ENCODE results near the gene WFDC1.

The WFDC1 gene

DNA sequence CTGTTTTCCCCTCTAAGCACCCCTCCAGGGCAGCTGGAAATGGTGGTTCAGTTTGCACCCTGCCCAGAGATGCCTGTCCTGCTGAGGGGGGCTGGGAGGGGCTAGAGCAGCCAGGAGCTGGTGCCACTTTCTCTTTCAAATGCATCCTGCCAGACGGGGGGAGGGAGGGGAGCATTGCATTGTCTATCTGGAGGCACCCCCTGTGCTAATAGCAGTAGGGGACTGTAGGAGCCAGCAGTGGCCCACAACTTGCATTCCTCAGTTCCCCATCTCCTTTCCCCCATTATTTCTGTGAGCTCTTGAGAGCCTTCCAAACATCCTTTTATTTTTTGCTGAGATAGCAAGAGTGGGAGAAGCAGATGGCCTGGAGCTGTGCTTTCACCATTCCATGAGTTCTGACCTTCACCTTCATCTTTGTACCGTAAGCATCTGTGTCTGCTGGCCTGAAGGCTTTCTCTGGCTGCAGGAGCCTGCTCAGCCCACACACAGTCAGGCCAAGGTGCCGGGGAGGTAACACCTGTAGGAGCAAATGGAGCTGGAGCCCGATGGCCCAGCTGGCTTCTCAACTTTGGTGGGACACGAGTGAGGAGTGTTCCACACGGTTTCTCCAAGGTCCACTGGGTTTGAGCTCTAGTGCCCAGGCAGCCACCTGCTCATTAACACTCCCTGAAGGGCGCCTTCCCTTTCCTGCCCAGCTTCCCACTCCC is 5.2 kb downstream of the WFDC1 start:
- DNase-seq (ENCODE audit: insufficient read length, low spot score) (no peak), FAIRE-seq (no peak)
- TF ChIP-seq POLR2A (IDR thresholded peaks at IDR 0.05; ENCODE audit: low read depth, low read length) = no peak

DNA sequence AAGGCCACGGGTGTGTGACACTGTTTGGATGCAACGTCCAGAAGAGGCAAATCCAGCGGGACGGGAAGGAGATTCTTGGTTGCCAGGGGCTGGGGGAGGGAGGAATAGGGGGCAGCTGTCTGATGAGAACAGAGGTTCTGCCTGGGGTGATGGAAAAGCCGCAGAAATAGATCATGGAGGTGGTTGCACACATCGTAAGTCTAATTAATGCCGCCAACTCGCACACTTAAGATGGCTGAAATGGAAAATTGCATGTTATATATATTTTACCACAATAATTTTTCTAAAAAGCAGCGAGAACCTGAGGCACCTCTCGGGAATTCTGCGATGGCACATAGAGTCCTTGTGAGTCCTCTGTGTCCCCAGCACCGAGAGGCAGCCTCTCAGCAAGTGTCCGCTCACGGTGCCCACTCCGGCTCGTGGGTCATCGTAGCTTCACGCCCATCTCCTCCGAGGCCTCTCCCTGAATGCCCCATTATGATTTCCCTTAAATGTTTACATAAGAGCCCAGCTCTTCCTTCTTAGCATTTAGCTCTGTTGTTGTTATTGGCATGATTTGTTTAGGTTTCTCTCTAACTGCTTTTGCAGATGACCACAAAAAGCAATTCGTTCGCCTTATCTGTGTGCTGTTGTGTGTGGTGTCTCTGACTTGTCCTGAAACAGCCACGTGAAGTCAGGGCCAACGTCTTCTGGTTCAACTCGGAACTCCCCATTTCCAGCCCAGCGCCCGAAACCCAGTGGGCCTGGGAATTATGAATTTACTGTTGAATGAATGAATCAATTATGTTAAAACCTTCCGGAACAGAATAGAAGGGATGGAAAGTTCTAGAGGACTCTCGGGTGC is 7.7 kb downstream of the WFDC1 start:
- no peak for FAIRE-seq

DNA sequence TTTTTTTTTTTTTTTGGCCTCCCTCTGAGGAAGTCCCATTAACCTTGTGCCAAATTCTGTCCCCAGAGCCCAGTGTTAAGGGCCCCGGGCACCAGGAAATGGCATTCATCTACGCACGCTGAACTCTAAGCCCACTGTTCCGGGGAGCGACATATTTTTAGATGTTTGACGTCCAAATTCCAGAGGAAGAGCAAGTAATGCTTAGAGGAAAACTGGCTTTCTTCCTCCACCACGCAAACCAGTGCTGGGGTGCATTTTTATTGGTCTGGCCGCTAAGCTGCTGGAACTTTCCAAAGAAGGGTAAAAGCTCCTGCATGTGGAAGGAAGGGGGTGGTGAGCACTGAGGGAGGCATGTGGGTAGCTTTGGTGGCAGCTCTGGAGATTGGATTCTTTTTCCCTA is 8.3 kb downstream of the WFDC1 start:
- FAIRE-seq (no peak), DNase-seq (ENCODE audit: insufficient read length, low spot score) (no peak)
- no peak for TF ChIP-seq POLR2A (IDR thresholded peaks at IDR 0.05; ENCODE audit: low read depth, low read length)

More for the DNA sequence above, 7.7 kb downstream of the WFDC1 start:
- TF ChIP-seq POLR2A (IDR thresholded peaks at IDR 0.05; ENCODE audit: low read depth, low read length) = no peak
- no peak for DNase-seq (ENCODE audit: insufficient read length, low spot score)

DNA sequence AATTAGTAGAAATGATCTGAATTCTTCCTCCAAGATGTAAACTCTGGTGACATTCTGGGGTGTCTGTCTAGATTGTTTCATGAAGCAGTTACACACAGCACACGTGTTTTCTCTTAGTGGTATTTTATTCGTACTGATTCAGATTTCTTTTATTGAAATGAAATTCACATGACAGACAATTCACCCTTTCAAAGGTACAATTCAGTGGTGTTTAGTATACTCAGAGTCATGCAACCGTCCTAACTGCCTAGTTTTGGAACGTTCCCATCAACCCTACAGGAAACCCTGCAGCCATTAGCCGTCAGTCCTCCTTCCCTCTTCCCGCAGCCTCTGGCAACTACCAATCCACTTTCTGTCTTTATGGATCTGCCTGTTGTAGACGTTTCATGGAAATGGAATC is 8.8 kb downstream of the WFDC1 start:
- FAIRE-seq (no peak), DNase-seq (ENCODE audit: insufficient read length, low spot score) (no peak)
- TF ChIP-seq POLR2A (IDR thresholded peaks at IDR 0.05; ENCODE audit: low read depth, low read length) = no peak

DNA sequence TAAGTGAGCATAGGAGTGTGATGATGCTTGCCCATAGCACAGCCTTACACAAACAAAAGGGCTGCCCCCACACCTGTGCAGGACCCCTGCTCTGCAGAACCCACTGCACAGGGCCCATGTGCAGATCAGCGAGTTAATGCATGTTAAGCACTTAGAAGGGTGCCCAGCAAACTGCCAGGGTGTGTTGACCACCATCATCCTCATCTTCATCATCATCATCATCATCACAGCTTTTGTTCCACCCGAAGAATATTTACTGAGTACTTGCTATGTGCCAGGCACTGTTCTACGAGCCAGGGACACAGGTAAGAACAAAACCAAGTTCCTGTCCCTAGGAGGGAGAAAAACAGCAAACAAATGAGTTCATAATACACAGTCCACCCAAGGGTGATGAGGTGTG is 11.9 kb downstream of the WFDC1 start:
- no peak for FAIRE-seq

DNA sequence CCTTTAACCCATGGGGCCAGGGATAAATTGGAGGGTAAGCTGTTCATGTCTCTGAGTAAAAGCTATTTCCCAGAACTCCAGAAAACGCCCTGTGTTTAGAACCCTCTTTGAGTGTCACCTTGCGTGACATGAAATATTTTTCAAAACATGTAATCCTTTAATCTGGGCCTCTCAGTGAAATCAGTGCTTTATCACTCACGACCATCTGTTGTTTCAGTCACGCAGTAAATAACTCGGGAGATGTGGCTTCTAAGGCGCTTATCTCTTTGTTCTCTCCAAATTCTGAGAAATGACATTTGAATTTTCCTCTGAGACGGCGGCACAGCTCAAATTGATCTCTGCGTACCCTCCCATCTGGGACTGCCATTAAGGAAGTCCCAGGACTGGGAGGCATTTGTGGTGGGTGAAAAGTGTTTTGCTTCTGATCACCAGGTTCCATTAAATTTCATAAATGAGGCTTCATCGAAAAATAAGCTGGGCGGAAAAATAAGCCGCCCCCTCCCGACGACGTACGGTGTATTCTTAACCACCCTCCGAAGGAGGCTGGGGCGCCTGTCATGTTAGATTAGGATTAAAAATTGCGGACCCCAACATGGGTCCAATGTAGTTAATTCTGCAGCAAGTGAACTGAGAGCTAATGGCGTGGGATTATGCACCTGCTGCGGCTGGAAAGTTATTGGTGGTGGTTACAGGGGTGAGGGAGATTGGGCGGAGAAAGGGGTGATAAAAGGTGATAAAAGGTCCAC is 12.7 kb downstream of the WFDC1 start:
- FAIRE-seq (no peak), DNase-seq (ENCODE audit: insufficient read length, low spot score) (no peak)
- TF ChIP-seq POLR2A (IDR thresholded peaks at IDR 0.05; ENCODE audit: low read depth, low read length) = no peak

More for the DNA sequence above, 11.9 kb downstream of the WFDC1 start:
- TF ChIP-seq POLR2A (IDR thresholded peaks at IDR 0.05; ENCODE audit: low read depth, low read length) = no peak
- no peak for DNase-seq (ENCODE audit: insufficient read length, low spot score)

DNA sequence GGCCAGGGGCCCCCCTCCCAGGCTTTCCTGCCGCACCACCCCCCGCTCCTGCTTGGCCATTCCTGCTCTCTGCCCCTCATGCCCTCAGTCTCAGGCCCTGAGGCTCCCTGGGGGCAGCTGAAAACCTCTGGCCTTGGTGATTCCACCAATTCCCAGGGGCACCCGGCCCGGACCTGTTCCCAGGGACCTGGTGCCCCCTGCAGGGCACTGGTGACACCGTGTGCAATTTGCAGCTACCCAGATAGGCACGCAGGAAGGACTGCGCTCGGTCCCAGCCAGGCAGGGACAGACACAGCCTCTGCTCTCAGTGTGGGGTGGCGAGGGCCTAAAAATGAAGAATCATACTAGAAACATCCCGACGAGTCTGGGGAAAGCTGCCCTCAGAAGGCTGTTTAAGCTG is 13.4 kb downstream of the WFDC1 start:
- peak; percentile 66 for DNase-seq (ENCODE audit: insufficient read length, low spot score)
- FAIRE-seq = no peak

DNA sequence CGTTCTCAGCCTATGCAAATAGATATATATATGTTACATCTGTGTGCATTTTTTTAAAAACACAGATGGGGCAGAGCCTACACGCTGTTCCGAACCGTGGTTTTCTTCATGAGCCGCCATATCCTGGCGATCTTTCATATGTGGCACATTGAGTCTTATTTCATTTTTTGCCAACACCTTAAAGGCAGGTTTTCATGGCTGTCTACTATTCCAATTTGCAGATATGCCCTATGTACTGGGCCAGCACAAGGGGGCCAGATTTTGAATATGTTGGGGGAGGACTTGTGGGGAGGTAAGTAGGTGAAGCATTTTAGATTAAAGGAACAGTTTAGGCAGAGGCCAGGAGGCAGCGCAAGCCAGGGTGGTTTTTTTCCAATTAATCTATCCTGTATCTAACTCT is 16.0 kb downstream of the WFDC1 start:
- FAIRE-seq (no peak), DNase-seq (ENCODE audit: insufficient read length, low spot score) (no peak)

More for the DNA sequence above, 13.4 kb downstream of the WFDC1 start:
- no peak for TF ChIP-seq POLR2A (IDR thresholded peaks at IDR 0.05; ENCODE audit: low read depth, low read length)

DNA sequence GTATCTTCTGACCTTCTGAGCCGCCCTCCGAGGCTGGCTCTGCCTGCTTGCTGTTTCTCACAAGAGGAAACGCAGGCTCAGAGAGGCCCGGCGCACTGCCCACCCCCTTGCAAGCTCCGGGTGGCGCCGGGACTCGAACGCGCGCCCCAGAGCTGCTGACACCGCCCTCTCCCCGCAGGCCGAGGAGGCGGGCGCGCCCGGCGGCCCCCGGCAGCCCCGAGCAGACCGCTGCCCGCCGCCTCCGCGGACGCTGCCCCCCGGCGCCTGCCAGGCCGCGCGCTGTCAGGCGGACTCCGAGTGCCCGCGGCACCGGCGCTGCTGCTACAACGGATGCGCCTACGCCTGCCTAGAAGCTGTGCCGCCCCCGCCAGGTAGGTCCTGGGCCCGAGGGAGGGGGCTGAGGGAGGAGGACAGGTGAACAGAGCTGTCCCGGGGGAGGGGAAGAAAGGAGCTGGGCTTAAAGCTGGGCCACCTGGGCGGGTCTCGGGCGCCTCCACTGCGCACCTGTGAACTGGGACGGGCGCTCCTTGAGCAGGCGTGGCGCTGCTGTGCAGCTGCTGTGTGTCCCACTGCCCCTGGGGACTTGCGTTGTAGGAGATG is 18.2 kb downstream of the WFDC1 start:
- no peak for TF ChIP-seq POLR2A (IDR thresholded peaks at IDR 0.05; ENCODE audit: low read depth, low read length)
- no peak for FAIRE-seq
- no peak for DNase-seq (ENCODE audit: insufficient read length, low spot score)

More for the DNA sequence above, 16.0 kb downstream of the WFDC1 start:
- TF ChIP-seq POLR2A (IDR thresholded peaks at IDR 0.05; ENCODE audit: low read depth, low read length) = no peak

DNA sequence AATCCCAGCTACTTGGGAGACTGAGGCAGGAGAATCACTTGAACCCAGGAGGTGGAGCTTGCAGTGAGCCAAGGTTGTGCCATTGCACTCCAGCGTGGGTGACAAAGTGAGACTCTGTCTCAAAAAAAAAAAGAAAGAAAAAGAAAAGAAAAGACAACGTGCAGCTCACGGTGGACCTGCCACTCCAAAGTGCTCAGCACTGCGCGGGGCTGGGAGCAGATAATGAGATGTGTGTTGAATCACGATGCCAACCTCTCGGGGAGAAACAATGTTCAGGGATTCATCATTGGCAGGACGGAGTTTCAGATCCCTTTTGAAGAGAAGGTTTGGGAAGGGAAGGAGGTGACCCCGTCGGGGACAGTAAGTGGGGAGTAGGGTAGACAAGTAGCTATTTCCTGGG is 19.2 kb downstream of the WFDC1 start:
- DNase-seq (ENCODE audit: insufficient read length, low spot score) (no peak), FAIRE-seq (no peak)
- TF ChIP-seq POLR2A (IDR thresholded peaks at IDR 0.05; ENCODE audit: low read depth, low read length) = no peak

DNA sequence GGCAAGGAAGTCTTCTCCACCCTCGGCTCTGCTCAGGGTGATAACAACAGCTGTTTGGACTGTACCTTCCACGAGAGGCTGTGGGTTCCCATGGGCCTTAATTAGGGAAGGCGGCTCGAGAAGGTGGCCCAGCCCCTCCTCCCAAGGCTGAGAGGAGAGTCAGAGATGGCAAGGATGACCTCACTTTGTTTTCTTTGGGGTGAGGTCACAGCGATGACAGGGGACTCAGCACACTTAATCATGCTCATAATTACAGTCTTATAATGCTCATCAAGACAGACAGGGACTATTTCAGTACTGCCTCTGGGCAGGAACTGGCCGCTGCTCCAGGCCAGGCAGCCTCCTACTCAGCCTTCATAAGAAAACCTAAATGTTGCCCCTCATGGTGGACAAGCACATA is 19.7 kb downstream of the WFDC1 start:
- no peak for TF ChIP-seq POLR2A (IDR thresholded peaks at IDR 0.05; ENCODE audit: low read depth, low read length)
- no peak for DNase-seq (ENCODE audit: insufficient read length, low spot score)
- FAIRE-seq = no peak

DNA sequence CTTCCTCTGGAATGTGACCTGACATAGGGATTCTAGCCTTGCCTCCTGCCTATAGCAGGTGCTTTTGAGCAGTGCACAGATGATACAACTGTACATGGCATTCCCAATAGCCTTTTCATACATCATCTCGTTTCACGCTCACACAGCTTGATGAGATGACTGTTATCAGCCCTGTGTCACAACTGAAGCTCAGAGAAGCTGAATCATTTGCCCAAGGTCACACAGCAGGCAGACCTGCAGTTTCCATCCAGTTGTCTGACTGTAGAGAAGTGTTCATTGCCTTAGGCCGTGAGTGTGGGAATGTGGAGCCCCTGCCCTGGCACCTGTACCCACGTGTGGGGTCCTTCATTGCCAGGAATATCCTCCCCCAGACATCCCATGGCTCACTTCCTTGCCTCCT is 20.1 kb downstream of the WFDC1 start:
- no peak for TF ChIP-seq POLR2A (IDR thresholded peaks at IDR 0.05; ENCODE audit: low read depth, low read length)
- FAIRE-seq (no peak), DNase-seq (ENCODE audit: insufficient read length, low spot score) (no peak)

DNA sequence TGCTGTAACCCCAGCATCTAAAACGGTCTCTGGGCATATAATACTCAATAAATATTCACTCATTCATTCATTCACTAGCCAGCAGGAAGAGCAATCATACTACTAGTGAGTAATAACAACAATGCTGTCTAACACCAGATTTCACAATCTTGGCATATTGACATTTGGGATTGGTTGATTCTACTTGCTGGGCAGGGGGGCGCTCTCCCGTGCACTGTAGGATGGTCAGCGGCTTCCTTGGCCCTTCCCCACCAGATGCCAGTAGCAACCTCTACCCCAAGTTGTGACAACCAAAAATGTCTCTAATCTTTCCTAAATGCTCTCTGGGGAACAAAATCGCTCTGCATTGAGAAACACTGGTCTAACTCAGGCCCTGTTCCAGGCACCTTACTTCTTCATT is 20.7 kb downstream of the WFDC1 start:
- DNase-seq (ENCODE audit: insufficient read length, low spot score) = no peak
- TF ChIP-seq POLR2A (IDR thresholded peaks at IDR 0.05; ENCODE audit: low read depth, low read length) = no peak

More for the DNA sequence above, 20.7 kb downstream of the WFDC1 start:
- FAIRE-seq = no peak

Measured in H54 (cell line).